Liver (tissue), 9 donors: Measurements from ENCODE around the gene TNNI3. TPM values are rescaled to one million over a fixed set of nuclear protein-coding genes. Genes with fewer than 3 reads are reported as not detected.

Source experiments
- DNase-seq: peaks from one replicate; pipeline ENCODE4 v3.0.0-alpha.2; 2017; ENCODE audit warnings: low spot score
- H3K27ac ChIP-seq, 2 donors: one replicate each; pipeline ENCODE4 v1.7.0; 2013; ENCODE audit warnings: inconsistent platforms in 2 of 2, low read length in 2 of 2, control low read depth in 1 of 2, low read depth in 1 of 2, mild to moderate bottlenecking in 1 of 2
- H3K27me3 ChIP-seq, 4 donors: one replicate each; pipeline versions ENCODE4 v1.6.1 to v1.7.0; 2013; ENCODE audit warnings: low read length in 3 of 4, inconsistent platforms in 1 of 4, mild to moderate bottlenecking in 1 of 4, moderate library complexity in 1 of 4; ENCODE audit not compliant: control insufficient read depth in 4 of 4, insufficient read depth in 4 of 4
- H3K36me3 ChIP-seq, 4 donors: one replicate each; pipeline versions ENCODE4 v1.6.1 to v1.7.0; 2013; ENCODE audit warnings: low read length in 3 of 4, mild to moderate bottlenecking in 3 of 4, low read depth in 1 of 4, moderate library complexity in 1 of 4; ENCODE audit not compliant: control insufficient read depth in 4 of 4, insufficient read depth in 3 of 4
- H3K4me1 ChIP-seq, 4 donors: one replicate each; pipeline versions ENCODE4 v1.6.1 to v1.7.0; 2013; ENCODE audit warnings: low read length in 3 of 4, mild to moderate bottlenecking in 3 of 4, moderate library complexity in 1 of 4; ENCODE audit not compliant: control insufficient read depth in 4 of 4, insufficient read depth in 4 of 4
- H3K4me3 ChIP-seq, 3 donors: one replicate each; pipeline versions ENCODE4 v1.6.1 to v1.7.0; 2013; ENCODE audit warnings: low read length in 3 of 3, control low read depth in 1 of 3, low read depth in 1 of 3, mild to moderate bottlenecking in 1 of 3
- H3K9ac ChIP-seq, 2 donors: one replicate each; pipeline ENCODE4 v1.7.0; 2013; ENCODE audit warnings: low read length in 2 of 2, mild to moderate bottlenecking in 2 of 2, moderate library complexity in 2 of 2, control low read depth in 1 of 2, low read depth in 1 of 2
- H3K9me3 ChIP-seq, 4 donors: one replicate each; pipeline versions ENCODE4 v1.6.1 to v1.7.0; 2013; ENCODE audit warnings: low read length in 3 of 4; ENCODE audit not compliant: control insufficient read depth in 4 of 4
- EGR1 ChIP-seq, 2 donors: IDR thresholded peaks; 2 replicates each; pipeline ENCODE4 v1.6.1; 2016 to 2018; ENCODE audit warnings: antibody characterized with exemption in 2 of 2, low read depth in 2 of 2
- FOXA1 ChIP-seq: IDR thresholded peaks from 2 replicates; pipeline ENCODE4 v1.6.1; 2016; ENCODE audit warnings: antibody characterized with exemption
- FOXA2 ChIP-seq: IDR thresholded peaks from 2 replicates; pipeline ENCODE4 v1.6.1; 2016; ENCODE audit warnings: antibody characterized with exemption
- GABPA ChIP-seq, 2 donors: IDR thresholded peaks in 1 of 2; conservative IDR thresholded peaks in 1 of 2; 2 replicates each; pipeline ENCODE4 v1.6.1; 2016; ENCODE audit warnings: antibody characterized with exemption in 2 of 2, mild to moderate bottlenecking in 1 of 2, moderate library complexity in 1 of 2
- HNF4A ChIP-seq, 2 donors: conservative IDR thresholded peaks; 2 replicates each; pipeline ENCODE4 v1.6.1; 2016; ENCODE audit warnings: antibody characterized with exemption in 2 of 2, mild to moderate bottlenecking in 2 of 2
- HNF4G ChIP-seq: IDR thresholded peaks from 2 replicates; pipeline ENCODE4 v1.6.1; 2016; ENCODE audit warnings: antibody characterized with exemption
- JUND ChIP-seq, 2 donors: IDR thresholded peaks; 2 replicates each; pipeline ENCODE4 v1.6.1; 2016; ENCODE audit warnings: antibody characterized with exemption in 2 of 2
- MAX ChIP-seq: IDR thresholded peaks from 2 replicates; pipeline ENCODE4 v1.6.1; 2016; ENCODE audit warnings: antibody characterized with exemption
- NR2F2 ChIP-seq: IDR thresholded peaks from 2 replicates; pipeline ENCODE4 v1.6.1; 2016; ENCODE audit warnings: antibody characterized with exemption
- RAD21 ChIP-seq, 2 donors: IDR thresholded peaks; 2 replicates each; pipeline ENCODE4 v1.6.1; 2016; ENCODE audit warnings: antibody characterized with exemption in 2 of 2, mild to moderate bottlenecking in 2 of 2
- RXRA ChIP-seq, 2 donors: IDR thresholded peaks; 2 replicates each; pipeline ENCODE4 v1.6.1; 2017 to 2018; ENCODE audit warnings: antibody characterized with exemption in 2 of 2, mild to moderate bottlenecking in 1 of 2
- SP1 ChIP-seq: IDR thresholded peaks from 2 replicates; pipeline ENCODE4 v1.6.1; 2018; ENCODE audit warnings: antibody characterized with exemption, mild to moderate bottlenecking
- TAF1 ChIP-seq: conservative IDR thresholded peaks from 2 replicates; pipeline ENCODE4 v1.6.1; 2016; ENCODE audit warnings: antibody characterized with exemption, mild to moderate bottlenecking
- YY1 ChIP-seq: IDR thresholded peaks from 2 replicates; pipeline ENCODE4 v1.6.1; 2016; ENCODE audit warnings: antibody characterized with exemption, mild to moderate bottlenecking
- ZBTB33 ChIP-seq: IDR thresholded peaks from 2 replicates; pipeline ENCODE4 v1.6.1; 2016; ENCODE audit warnings: antibody characterized with exemption
- WGBS: extraction: QIAGEN DNeasy Blood & Tissue Kit; methylation state at CpG from one replicate; pipeline ENCODE4 v1.1.7; 2013; 5-methylcytosine and 5-hydroxymethylcytosine counted together
- polyA plus RNA-seq, 2 donors: library from polyadenylated mRNA; stranded (reverse) in 1 of 2; unstranded in 1 of 2; fragments of 200-250 nt in 1 of 2; fragments of >200 nt in 1 of 2; fragmentation: Nextera tagmentation in 1 of 2; extraction: Ambion mirVana in 1 of 2; gene quantifications; one replicate each; pipeline versions ENCODE4 v1.2.1 to v1.2.3, GENCODE V29; 2013 to 2015
- total RNA-seq, 2 donors: library from RNA; depleted of rRNA; stranded (reverse); fragments of >200 nt; gene quantifications; one replicate each; pipeline ENCODE4 v1.2.3, GENCODE V29; 2014
- TF ChIP-seq, protein P1 (sequence below): fragments of 150-350 bp; IDR thresholded peaks from 2 replicates; pipeline ENCODE4 v1.5.1; 2017; ENCODE audit warnings: improper control_type of control experiment, low read depth, low read length; ENCODE audit not compliant: missing input control
- TF ChIP-seq, protein P2 (sequence below): IDR thresholded peaks from 2 replicates; pipeline ENCODE4 v1.6.1; 2016; ENCODE audit warnings: antibody characterized with exemption
- TF ChIP-seq, protein P3 (sequence below): IDR thresholded peaks from 2 replicates; pipeline ENCODE4 v1.6.1; 2016; ENCODE audit warnings: antibody characterized with exemption, mild to moderate bottlenecking
- donor health status: healthy.
- donor health status: healthy.
- donor health status: healthy.
- donor health status: healthy.
- donor health status: healthy.

The TNNI3 gene
- total and polyA plus RNA-seq, 4 donors: not detected

GRCh38 chr19:55117663-55118391 lies 39.7 kb downstream of the TNNI3 start:
- DNase-seq: peak; percentile 97
- Histone ChIP-seq H3K36me3 (no peaks in the 10 kb centered on the region), H3K9ac (no peak overlapping the region), H3K4me3 (peak overlapping the region; percentile 65 to 88 (median 66)), H3K4me1 (peaks cover 6 to 36% (median 26%) of the 10 kb centered on the region in 4 donors), H3K9me3 (no peaks in the 10 kb centered on the region), H3K27me3 (no peaks in the 10 kb centered on the region), H3K27ac (peak overlapping the region; percentile 68 to 70)
- TF ChIP-seq, protein P1, sequence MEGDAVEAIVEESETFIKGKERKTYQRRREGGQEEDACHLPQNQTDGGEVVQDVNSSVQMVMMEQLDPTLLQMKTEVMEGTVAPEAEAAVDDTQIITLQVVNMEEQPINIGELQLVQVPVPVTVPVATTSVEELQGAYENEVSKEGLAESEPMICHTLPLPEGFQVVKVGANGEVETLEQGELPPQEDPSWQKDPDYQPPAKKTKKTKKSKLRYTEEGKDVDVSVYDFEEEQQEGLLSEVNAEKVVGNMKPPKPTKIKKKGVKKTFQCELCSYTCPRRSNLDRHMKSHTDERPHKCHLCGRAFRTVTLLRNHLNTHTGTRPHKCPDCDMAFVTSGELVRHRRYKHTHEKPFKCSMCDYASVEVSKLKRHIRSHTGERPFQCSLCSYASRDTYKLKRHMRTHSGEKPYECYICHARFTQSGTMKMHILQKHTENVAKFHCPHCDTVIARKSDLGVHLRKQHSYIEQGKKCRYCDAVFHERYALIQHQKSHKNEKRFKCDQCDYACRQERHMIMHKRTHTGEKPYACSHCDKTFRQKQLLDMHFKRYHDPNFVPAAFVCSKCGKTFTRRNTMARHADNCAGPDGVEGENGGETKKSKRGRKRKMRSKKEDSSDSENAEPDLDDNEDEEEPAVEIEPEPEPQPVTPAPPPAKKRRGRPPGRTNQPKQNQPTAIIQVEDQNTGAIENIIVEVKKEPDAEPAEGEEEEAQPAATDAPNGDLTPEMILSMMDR: no peak
- TF ChIP-seq JUND (IDR thresholded peaks at IDR 0.05): no peak
- TF ChIP-seq EGR1 (IDR thresholded peaks at IDR 0.05; ENCODE audit: low read depth in 2 of 2): peak in 1 of 2 donors; percentile 59
- TF ChIP-seq RXRA (IDR thresholded peaks at IDR 0.05): peak; percentile 38 to 57
- peak; percentile 42 to 89 for TF ChIP-seq GABPA (IDR thresholded peaks at IDR 0.05 in 1 of 2, conservative IDR thresholded peaks at IDR 0.05 in 1 of 2)
- TF ChIP-seq RAD21 (IDR thresholded peaks at IDR 0.05): peak; percentile 18 to 33
- TF ChIP-seq HNF4G: no peak
- peak; percentile 87 for TF ChIP-seq SP1
- peak; percentile 71 for TF ChIP-seq NR2F2
- peak; percentile 39 for TF ChIP-seq TAF1
- TF ChIP-seq FOXA2: no peak
- TF ChIP-seq MAX: peak; percentile 67
- TF ChIP-seq, protein P2, sequence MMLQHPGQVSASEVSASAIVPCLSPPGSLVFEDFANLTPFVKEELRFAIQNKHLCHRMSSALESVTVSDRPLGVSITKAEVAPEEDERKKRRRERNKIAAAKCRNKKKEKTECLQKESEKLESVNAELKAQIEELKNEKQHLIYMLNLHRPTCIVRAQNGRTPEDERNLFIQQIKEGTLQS: no peak
- TF ChIP-seq FOXA1: no peak
- peak; percentile 96 for TF ChIP-seq YY1
- TF ChIP-seq, protein P3, sequence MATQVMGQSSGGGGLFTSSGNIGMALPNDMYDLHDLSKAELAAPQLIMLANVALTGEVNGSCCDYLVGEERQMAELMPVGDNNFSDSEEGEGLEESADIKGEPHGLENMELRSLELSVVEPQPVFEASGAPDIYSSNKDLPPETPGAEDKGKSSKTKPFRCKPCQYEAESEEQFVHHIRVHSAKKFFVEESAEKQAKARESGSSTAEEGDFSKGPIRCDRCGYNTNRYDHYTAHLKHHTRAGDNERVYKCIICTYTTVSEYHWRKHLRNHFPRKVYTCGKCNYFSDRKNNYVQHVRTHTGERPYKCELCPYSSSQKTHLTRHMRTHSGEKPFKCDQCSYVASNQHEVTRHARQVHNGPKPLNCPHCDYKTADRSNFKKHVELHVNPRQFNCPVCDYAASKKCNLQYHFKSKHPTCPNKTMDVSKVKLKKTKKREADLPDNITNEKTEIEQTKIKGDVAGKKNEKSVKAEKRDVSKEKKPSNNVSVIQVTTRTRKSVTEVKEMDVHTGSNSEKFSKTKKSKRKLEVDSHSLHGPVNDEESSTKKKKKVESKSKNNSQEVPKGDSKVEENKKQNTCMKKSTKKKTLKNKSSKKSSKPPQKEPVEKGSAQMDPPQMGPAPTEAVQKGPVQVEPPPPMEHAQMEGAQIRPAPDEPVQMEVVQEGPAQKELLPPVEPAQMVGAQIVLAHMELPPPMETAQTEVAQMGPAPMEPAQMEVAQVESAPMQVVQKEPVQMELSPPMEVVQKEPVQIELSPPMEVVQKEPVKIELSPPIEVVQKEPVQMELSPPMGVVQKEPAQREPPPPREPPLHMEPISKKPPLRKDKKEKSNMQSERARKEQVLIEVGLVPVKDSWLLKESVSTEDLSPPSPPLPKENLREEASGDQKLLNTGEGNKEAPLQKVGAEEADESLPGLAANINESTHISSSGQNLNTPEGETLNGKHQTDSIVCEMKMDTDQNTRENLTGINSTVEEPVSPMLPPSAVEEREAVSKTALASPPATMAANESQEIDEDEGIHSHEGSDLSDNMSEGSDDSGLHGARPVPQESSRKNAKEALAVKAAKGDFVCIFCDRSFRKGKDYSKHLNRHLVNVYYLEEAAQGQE: peak; percentile 75
- peak; percentile 92 for TF ChIP-seq ZBTB33
- TF ChIP-seq HNF4A (conservative IDR thresholded peaks at IDR 0.05): peak; percentile 40 to 54
- WGBS: under 1% methylated on average over 44 of the region's 44 CpGs
